DOHH2 (cell line): ENCODE data around the gene ADAP1.

ENCODE experiments used
- EZH2phosphoT487 ChIP-seq: fragments of 200-600 bp; sonication (generic); IDR thresholded peaks from 2 replicates; pipeline ENCODE4 v1.6.1; 2017; ENCODE audit warnings: borderline replicate concordance, mild to moderate bottlenecking, antibody characterized with exemption, low read length, moderate library complexity, mixed read lengths
- TF ChIP-seq, protein P1 (sequence below): fragments of 200-600 bp; sonication (generic); IDR thresholded peaks from one replicate; pipeline ENCODE4 v1.5.1; 2014; ENCODE audit warnings: antibody characterized with exemption, mild to moderate bottlenecking, low read depth, low read length; ENCODE audit not compliant: poor library complexity, severe bottlenecking

GRCh38 chr7:946256-946996 lies 8.1 kb downstream of the ADAP1 start:
- TF ChIP-seq, protein P1, sequence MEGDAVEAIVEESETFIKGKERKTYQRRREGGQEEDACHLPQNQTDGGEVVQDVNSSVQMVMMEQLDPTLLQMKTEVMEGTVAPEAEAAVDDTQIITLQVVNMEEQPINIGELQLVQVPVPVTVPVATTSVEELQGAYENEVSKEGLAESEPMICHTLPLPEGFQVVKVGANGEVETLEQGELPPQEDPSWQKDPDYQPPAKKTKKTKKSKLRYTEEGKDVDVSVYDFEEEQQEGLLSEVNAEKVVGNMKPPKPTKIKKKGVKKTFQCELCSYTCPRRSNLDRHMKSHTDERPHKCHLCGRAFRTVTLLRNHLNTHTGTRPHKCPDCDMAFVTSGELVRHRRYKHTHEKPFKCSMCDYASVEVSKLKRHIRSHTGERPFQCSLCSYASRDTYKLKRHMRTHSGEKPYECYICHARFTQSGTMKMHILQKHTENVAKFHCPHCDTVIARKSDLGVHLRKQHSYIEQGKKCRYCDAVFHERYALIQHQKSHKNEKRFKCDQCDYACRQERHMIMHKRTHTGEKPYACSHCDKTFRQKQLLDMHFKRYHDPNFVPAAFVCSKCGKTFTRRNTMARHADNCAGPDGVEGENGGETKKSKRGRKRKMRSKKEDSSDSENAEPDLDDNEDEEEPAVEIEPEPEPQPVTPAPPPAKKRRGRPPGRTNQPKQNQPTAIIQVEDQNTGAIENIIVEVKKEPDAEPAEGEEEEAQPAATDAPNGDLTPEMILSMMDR = no peak
- TF ChIP-seq EZH2phosphoT487 = no peak
